Naive B cell (primary cell): ENCODE data around the gene PCDHGA12. TPM values are rescaled to one million over a fixed set of nuclear protein-coding genes. Genes with fewer than 3 reads are reported as not detected.
"Not testable (repeated sequence)": the region's sequence is repeated elsewhere in the genome, so short reads cannot be mapped to it uniquely, and the experiment has no call there.

Experiments
- ATAC-seq, 2 donors: fragments of 150-1000 bp; cut with Tn5 transposase; 2 replicates each; pipeline ENCODE4 v1.10.0; 2021; ENCODE audit warnings: low read depth in 2 of 2, mild to moderate bottlenecking in 2 of 2, moderate library complexity in 2 of 2
- DNase-seq: peaks from one replicate; pipeline ENCODE4 v3.0.0; 2022
- H3K27ac Mint-ChIP-seq, 6 donors: one replicate each; pipeline ENCODE4 v1.8.0; 2020 to 2022; ENCODE audit warnings: mild to moderate bottlenecking in 6 of 6, mixed read lengths in 6 of 6, moderate library complexity in 5 of 6, inconsistent platforms in 2 of 6
- H3K27me3 Mint-ChIP-seq, 3 donors: one replicate each; pipeline ENCODE4 v1.8.0; 2021 to 2022; ENCODE audit warnings: mixed read lengths in 3 of 3, mild to moderate bottlenecking in 1 of 3
- H3K36me3 Mint-ChIP-seq, 2 donors: one replicate each; pipeline ENCODE4 v1.8.0; 2020 to 2022; ENCODE audit warnings: mixed read lengths in 2 of 2, inconsistent platforms in 1 of 2, mild to moderate bottlenecking in 1 of 2
- H3K4me1 Mint-ChIP-seq, 3 donors: one replicate each; pipeline ENCODE4 v1.8.0; 2020 to 2022; ENCODE audit warnings: mixed read lengths in 3 of 3, inconsistent platforms in 1 of 3, mild to moderate bottlenecking in 1 of 3, moderate library complexity in 1 of 3
- H3K4me3 Mint-ChIP-seq, 8 donors: one replicate each; pipeline ENCODE4 v1.8.0; 2020 to 2022; ENCODE audit warnings: mild to moderate bottlenecking in 8 of 8, mixed read lengths in 8 of 8, moderate library complexity in 8 of 8, inconsistent platforms in 2 of 8
- H3K9me3 Mint-ChIP-seq, 7 donors: one replicate each; pipeline ENCODE4 v1.8.0; 2020 to 2022; ENCODE audit warnings: mixed read lengths in 7 of 7, mild to moderate bottlenecking in 5 of 7, inconsistent platforms in 2 of 7, moderate library complexity in 1 of 7
- polyA plus RNA-seq, 6 donors: library from polyadenylated mRNA; unstranded; fragments of 300-500 nt; fragmentation: Illumina TruSeq; gene quantifications; one replicate each; pipeline ENCODE4 v1.2.3, GENCODE V29; 2021; ENCODE audit warnings: low read depth in 6 of 6

PCDHGA12 gene
- polyA plus RNA-seq, 6 donors from 2014 or later, result 0.09 to 0.16 (median 0.11) TPM; not detected in 3

GRCh38 chr5:141432726-141433125, 2.4 kb downstream of the PCDHGA12 start:
- H3K27me3 Mint-ChIP-seq, result peaks cover 53 to 67% (median 64%) of the 10 kb centered on the region in 3 donors
- DNase-seq, result not testable (repeated sequence)

GRCh38 chr5:141434006-141434405, 3.7 kb downstream of the PCDHGA12 start:
- peaks cover 45 to 57% (median 54%) of the 10 kb centered on the region in 3 donors for H3K27me3 Mint-ChIP-seq
- H3K9me3 Mint-ChIP-seq, result peaks cover 8 to 50% (median 33%) of the 10 kb centered on the region in 7 donors
- H3K27ac Mint-ChIP-seq, result no peak overlapping the region
- ATAC-seq (no peak), DNase-seq (no peak)
- peaks cover 13 to 20% (median 13%) of the 10 kb centered on the region in 3 donors for H3K4me1 Mint-ChIP-seq
- H3K4me3 Mint-ChIP-seq, result no peak overlapping the region
- peaks cover 12 to 43% of the 10 kb centered on the region in 2 donors for H3K36me3 Mint-ChIP-seq

More at GRCh38 chr5:141432726-141433125, 2.4 kb downstream of the PCDHGA12 start:
- H3K4me3 Mint-ChIP-seq, result peak overlapping the region in 1 of 8 donors; percentile 20
- not testable (repeated sequence) for ATAC-seq
- H3K4me1 Mint-ChIP-seq, result peaks cover 13 to 20% (median 13%) of the 10 kb centered on the region in 3 donors
- peak overlapping the region in 2 of 6 donors; percentile 49 to 86 for H3K27ac Mint-ChIP-seq
- peaks cover 16 to 51% of the 10 kb centered on the region in 2 donors for H3K36me3 Mint-ChIP-seq
- H3K9me3 Mint-ChIP-seq, result peaks cover 12 to 60% (median 38%) of the 10 kb centered on the region in 7 donors

- H3K36me3 Mint-ChIP-seq, result peaks cover 0 to 27% of the 10 kb centered on the region in 2 donors
- H3K27me3 Mint-ChIP-seq, result peaks cover 31 to 61% (median 40%) of the 10 kb centered on the region in 3 donors
- no peak overlapping the region for H3K4me3 Mint-ChIP-seq
- H3K9me3 Mint-ChIP-seq, result peaks cover 4 to 33% (median 21%) of the 10 kb centered on the region in 7 donors
- ATAC-seq (no peak), DNase-seq (no peak)
- H3K4me1 Mint-ChIP-seq, result peaks cover 0 to 2% (median 0%) of the 10 kb centered on the region in 3 donors
- no peak overlapping the region for H3K27ac Mint-ChIP-seq
These were observed 6.9 kb downstream of the PCDHGA12 start for GRCh38 chr5:141437221-141437620.

- DNase-seq (no peak), ATAC-seq (no peak)
- Mint-ChIP-seq H3K4me1 (no peaks in the 10 kb centered on the region), H3K4me3 (no peak overlapping the region), H3K27me3 (peaks cover 22 to 48% (median 23%) of the 10 kb centered on the region in 3 donors), H3K9me3 (peaks cover 5 to 20% (median 8%) of the 10 kb centered on the region in 7 donors), H3K36me3 (peaks cover 0 to 14% of the 10 kb centered on the region in 2 donors), H3K27ac (no peak overlapping the region)
These were observed 9.3 kb downstream of the PCDHGA12 start for GRCh38 chr5:141439411-141440141.

- H3K4me3 Mint-ChIP-seq, result peak overlapping the region in 1 of 8 donors; percentile 15
- ATAC-seq, result no peak
- DNase-seq, result no peak
- peaks cover 5 to 17% (median 8%) of the 10 kb centered on the region in 7 donors for H3K9me3 Mint-ChIP-seq
- H3K36me3 Mint-ChIP-seq, result peaks cover 0 to 8% of the 10 kb centered on the region in 2 donors
- peak overlapping the region in 1 of 6 donors; percentile 33 for H3K27ac Mint-ChIP-seq
- H3K27me3 Mint-ChIP-seq, result peaks cover 19 to 54% (median 21%) of the 10 kb centered on the region in 3 donors
- no peaks in the 10 kb centered on the region for H3K4me1 Mint-ChIP-seq
These were observed 10.0 kb downstream of the PCDHGA12 start for GRCh38 chr5:141440341-141440740.

- Mint-ChIP-seq H3K4me1 (no peaks in the 10 kb centered on the region), H3K27me3 (peaks cover 22 to 58% (median 24%) of the 10 kb centered on the region in 3 donors), H3K36me3 (peaks cover 0 to 8% of the 10 kb centered on the region in 2 donors), H3K4me3 (no peak overlapping the region), H3K27ac (no peak overlapping the region), H3K9me3 (peaks cover 5 to 14% (median 8%) of the 10 kb centered on the region in 7 donors)
- ATAC-seq (no peak), DNase-seq (no peak)
These were observed 11.4 kb downstream of the PCDHGA12 start for GRCh38 chr5:141441571-141442170.

- Mint-ChIP-seq H3K4me1 (no peaks in the 10 kb centered on the region), H3K27me3 (peaks cover 0 to 20% (median 16%) of the 10 kb centered on the region in 3 donors), H3K9me3 (peaks cover 0 to 17% (median 12%) of the 10 kb centered on the region in 7 donors), H3K4me3 (no peak overlapping the region), H3K27ac (no peak overlapping the region), H3K36me3 (no peaks in the 10 kb centered on the region)
- ATAC-seq, result no peak
- DNase-seq, result no peak
These were observed 35.0 kb downstream of the PCDHGA12 start for GRCh38 chr5:141465351-141465750.

- DNase-seq, result no peak
- Mint-ChIP-seq H3K27ac (peak within 1 kb of the TSS in 4 of 6 donors; percentile 23 to 90 (median 87)), H3K9me3 (peaks cover 0 to 6% (median 0%) of the 10 kb centered on the region in 7 donors), H3K27me3 (peaks cover 50 to 78% (median 63%) of the 10 kb centered on the region in 3 donors), H3K4me3 (peak within 1 kb of the TSS; percentile 86 to 95 (median 90)), H3K36me3 (no peaks in the 10 kb centered on the region), H3K4me1 (peaks cover 15 to 26% (median 24%) of the 10 kb centered on the region in 3 donors)
- ATAC-seq, result peak; percentile 68 to 87
These were observed 45.4 kb downstream of the PCDHGA12 start, which contains the start of gene PCDHGC3 for GRCh38 chr5:141475625-141476131. Gene PCDHGC3 (plus strand): TSS chr5:141475966. CDS start chr5:141476117, 151 bp downstream.

- DNase-seq, result no peak
- Mint-ChIP-seq H3K9me3 (peaks cover 0 to 8% (median 0%) of the 10 kb centered on the region in 7 donors), H3K27ac (peak overlapping the region in 4 of 6 donors; percentile 23 to 90 (median 87)), H3K27me3 (peaks cover 50 to 84% (median 68%) of the 10 kb centered on the region in 3 donors), H3K36me3 (no peaks in the 10 kb centered on the region), H3K4me1 (peaks cover 15 to 26% (median 24%) of the 10 kb centered on the region in 3 donors), H3K4me3 (peak overlapping the region; percentile 86 to 95 (median 90))
- ATAC-seq, result peak in 1 of 2 donors; percentile 23
These were observed 46.0 kb downstream of the PCDHGA12 start for GRCh38 chr5:141476132-141476911.

GRCh38 chr5:141477044-141477575, 46.8 kb downstream of the PCDHGA12 start:
- no peak overlapping the region for H3K27ac Mint-ChIP-seq
- H3K27me3 Mint-ChIP-seq, result peaks cover 51 to 88% (median 69%) of the 10 kb centered on the region in 3 donors
- DNase-seq (no peak), ATAC-seq (no peak)
- H3K4me1 Mint-ChIP-seq, result peaks cover 15 to 26% (median 24%) of the 10 kb centered on the region in 3 donors
- H3K4me3 Mint-ChIP-seq, result peak overlapping the region in 7 of 8 donors; percentile 4 to 95 (median 91)
- H3K36me3 Mint-ChIP-seq, result no peaks in the 10 kb centered on the region
- peaks cover 0 to 8% (median 0%) of the 10 kb centered on the region in 7 donors for H3K9me3 Mint-ChIP-seq

GRCh38 chr5:141477815-141478214, 47.5 kb downstream of the PCDHGA12 start:
- ATAC-seq (no peak), DNase-seq (no peak)
- H3K36me3 Mint-ChIP-seq, result no peaks in the 10 kb centered on the region
- peak overlapping the region in 1 of 6 donors; percentile 68 for H3K27ac Mint-ChIP-seq
- H3K4me1 Mint-ChIP-seq, result peaks cover 15 to 26% (median 24%) of the 10 kb centered on the region in 3 donors
- peaks cover 57 to 91% (median 76%) of the 10 kb centered on the region in 3 donors for H3K27me3 Mint-ChIP-seq
- H3K4me3 Mint-ChIP-seq, result peak overlapping the region in 3 of 8 donors; percentile 31 to 94 (median 59)
- peaks cover 0 to 8% (median 0%) of the 10 kb centered on the region in 7 donors for H3K9me3 Mint-ChIP-seq

GRCh38 chr5:141478321-141478945, 48.1 kb downstream of the PCDHGA12 start:
- H3K9me3 Mint-ChIP-seq, result peaks cover 0 to 8% (median 0%) of the 10 kb centered on the region in 7 donors
- H3K27me3 Mint-ChIP-seq, result peaks cover 55 to 91% (median 79%) of the 10 kb centered on the region in 3 donors
- H3K4me3 Mint-ChIP-seq, result peak overlapping the region in 2 of 8 donors; percentile 31 to 94
- no peak overlapping the region for H3K27ac Mint-ChIP-seq
- H3K4me1 Mint-ChIP-seq, result peaks cover 15 to 26% (median 24%) of the 10 kb centered on the region in 3 donors
- H3K36me3 Mint-ChIP-seq, result no peaks in the 10 kb centered on the region
- ATAC-seq (no peak), DNase-seq (no peak)
